ENCODE data around the gene HECTD4.
"Not testable (repeated sequence)": the region's sequence is repeated elsewhere in the genome, so short reads cannot be mapped to it uniquely, and the experiment has no call there.

The HECTD4 gene

DNA sequence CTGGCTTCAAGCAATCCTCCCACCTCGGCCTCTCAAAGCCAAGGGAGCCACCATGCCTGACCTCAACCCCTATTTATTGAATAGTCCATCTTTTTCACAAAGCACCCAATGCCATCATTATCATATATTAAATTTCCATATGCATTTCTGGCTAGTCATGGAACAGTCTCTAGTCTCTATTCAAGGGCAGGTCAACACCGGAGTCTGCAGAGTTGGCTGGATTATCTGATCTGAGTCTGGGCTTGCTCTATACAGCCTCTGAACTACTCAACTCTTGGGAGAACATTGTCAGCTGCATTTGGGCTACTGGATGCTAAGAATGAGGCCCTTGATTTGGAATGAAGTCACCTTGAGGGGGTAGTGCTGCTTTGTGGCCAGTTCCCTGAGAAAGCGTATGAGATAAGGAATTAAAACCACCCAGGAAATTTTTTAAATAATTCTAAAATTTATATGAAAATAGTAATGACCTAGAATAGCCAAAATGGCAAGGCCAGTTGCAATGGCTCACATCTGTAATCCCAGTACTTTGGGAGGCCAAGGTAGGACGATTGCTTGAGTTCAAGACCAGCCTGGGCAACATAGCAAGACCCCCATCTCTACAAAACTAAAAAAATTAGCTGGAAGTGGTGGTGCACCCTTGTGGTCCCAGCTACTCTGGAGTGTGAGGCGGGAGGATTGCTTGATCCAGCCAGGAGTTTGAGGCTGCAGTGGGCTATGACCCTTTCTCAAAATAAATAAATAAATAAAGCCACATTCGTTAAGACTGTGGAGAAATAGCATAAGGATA is 266.8 kb downstream of the HECTD4 start:
- FAIRE-seq, result no peak

DNA sequence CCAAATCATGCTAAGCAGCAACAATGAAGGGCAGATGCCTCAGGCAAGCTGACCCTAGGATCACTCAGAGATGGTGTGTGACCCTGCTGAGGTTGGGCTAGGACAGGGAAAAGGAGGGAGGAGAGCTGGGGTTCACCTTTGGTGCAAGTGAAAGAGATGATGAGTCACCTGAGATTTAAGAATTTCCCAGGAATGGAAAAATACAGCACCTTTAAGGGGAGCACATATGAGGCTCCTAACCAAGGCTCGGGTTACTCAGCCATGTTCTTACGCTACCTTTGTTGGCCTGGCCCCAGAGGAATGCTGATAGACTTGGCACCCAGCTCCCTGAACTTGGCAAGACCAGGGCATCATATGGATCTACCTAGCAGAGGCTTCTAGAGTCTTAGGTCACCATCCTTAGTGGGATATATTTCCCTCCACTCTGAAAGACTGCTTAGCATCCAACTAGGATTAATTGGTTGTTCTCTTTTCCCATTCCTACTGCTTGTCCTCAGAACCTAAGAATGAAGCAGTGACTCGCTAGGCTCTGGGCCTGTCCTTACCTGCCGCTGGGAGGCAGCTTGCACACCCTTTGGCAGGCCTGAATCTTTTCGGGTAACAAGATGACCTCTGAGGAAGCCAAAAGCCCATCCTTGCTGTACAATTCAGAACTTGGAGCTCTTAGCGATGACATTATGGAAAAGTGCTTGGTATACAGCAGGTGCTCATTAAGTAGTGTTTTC is 269.7 kb downstream of the HECTD4 start:
- no peak for FAIRE-seq

DNA sequence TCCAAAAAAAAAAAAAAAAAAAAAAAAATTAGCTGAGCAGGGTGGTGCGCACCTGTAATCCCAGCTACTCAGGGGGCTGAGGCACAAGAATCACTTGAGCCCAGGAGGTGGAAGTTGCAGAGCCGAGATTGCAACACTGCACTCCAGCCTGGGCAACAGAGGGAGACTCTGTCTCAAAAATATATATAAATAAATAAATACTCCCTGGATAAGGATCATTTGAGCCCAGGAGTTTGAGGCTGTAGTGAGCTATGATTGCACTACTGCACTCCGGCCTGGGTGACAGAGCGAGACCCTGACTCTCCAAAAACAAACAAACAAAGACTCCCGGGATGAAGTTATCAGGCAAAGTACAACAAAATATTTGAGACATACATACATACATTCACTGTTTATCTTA is 270.3 kb downstream of the HECTD4 start:
- no peak for FAIRE-seq

- not testable (repeated sequence) for FAIRE-seq
Observed at GRCh38 chr12:112110787-112111662, 271.2 kb downstream of the HECTD4 start.
